BLaER1 (cell line): ENCODE data around the gene FXYD4.

ENCODE experiments used
- H3K27ac ChIP-seq: shearing (Covaris generic); formaldehyde crosslinking; 2 replicates; pipeline ENCODE4 v1.8.1; 2022
- H3K27me3 ChIP-seq: shearing (Covaris generic); formaldehyde crosslinking; 2 replicates; pipeline ENCODE4 v1.8.1; 2022
- H3K36me3 ChIP-seq: shearing (Covaris generic); formaldehyde crosslinking; 2 replicates; pipeline ENCODE4 v1.8.1; 2022
- H3K4me1 ChIP-seq: shearing (Covaris generic); formaldehyde crosslinking; 2 replicates; pipeline ENCODE4 v1.8.1; 2022
- H3K4me2 ChIP-seq: shearing (Covaris generic); formaldehyde crosslinking; 2 replicates; pipeline ENCODE4 v1.8.1; 2022
- H3K4me3 ChIP-seq: shearing (Covaris generic); formaldehyde crosslinking; 2 replicates; pipeline ENCODE4 v1.8.1; 2022
- H3K9ac ChIP-seq: shearing (Covaris generic); formaldehyde crosslinking; 2 replicates; pipeline ENCODE4 v1.8.1; 2022
- H3K9me3 ChIP-seq: shearing (Covaris generic); formaldehyde crosslinking; 2 replicates; pipeline ENCODE4 v1.8.1; 2022
- H4K20me1 ChIP-seq: shearing (Covaris generic); formaldehyde crosslinking; 2 replicates; pipeline ENCODE4 v1.8.1; 2022
- Cebpa-rat ChIP-seq: shearing (Covaris generic); IDR thresholded peaks from 2 replicates; pipeline ENCODE4 v1.8.1; 2022

The FXYD4 gene

DNA sequence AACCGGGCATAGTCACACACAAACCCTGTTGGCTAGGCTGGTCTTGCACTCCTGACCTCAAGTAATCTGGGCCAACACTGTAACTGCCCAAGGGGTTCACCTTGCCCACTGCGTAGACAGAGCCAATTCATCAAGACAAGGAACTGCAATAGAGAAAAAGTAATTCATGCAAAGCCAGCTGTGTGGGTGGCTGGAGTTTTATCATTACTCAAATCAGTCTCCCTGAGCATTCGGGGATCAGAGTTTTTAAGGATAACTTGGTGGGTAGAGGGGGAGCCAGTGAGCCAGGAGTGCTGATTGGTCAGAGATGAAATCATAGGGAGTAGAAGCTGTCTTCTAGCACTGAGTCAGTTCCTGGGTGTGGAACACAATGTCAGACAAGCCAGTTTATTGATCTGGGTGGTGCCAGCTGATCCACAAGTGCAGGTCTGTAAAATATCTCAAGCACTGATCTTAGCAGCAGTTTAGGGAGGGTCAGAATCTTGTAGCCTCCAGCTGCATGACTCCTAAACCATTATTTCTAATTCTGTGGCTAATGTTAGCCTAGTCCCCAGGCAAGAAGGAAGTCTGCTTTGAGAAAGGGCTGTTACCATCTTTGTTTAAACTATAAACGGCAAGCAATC, 15.6 kb upstream of the FXYD4 start:
- Histone ChIP-seq H3K36me3 (no peaks in the 10 kb centered on the region), H3K4me2 (no peak overlapping the region), H3K9ac (no peak overlapping the region), H3K27ac (no peak overlapping the region), H3K4me3 (no peak overlapping the region), H3K27me3 (no peaks in the 10 kb centered on the region; the same call in 1 of the 2 replicates), H3K4me1 (peaks cover 10% of the 10 kb centered on the region; the same call in 1 of the 2 replicates), H4K20me1 (no peaks in the 10 kb centered on the region), H3K9me3 (no peaks in the 10 kb centered on the region)
- no peak for TF ChIP-seq Cebpa-rat

DNA sequence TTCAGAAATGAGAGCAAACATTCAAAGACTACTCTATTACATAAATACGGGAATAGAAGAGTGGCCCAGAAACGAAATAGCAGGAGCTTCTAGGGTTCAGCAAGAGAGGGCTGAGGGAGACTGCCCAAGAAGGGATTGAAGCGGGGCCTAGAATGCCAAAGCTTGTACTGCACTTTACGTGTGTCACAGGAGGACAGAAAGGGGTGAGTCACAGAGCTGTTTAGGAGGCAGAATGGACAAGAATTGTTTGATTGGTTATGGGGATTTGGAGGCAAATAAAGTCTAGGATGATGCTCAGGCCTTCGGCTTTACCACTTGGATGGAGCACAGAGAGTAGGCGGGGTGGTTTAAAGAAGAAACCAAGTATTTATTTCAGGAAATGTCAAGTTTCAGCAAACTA, 11.3 kb upstream of the FXYD4 start:
- TF ChIP-seq Cebpa-rat, result no peak
- Histone ChIP-seq H3K4me1 (peaks cover 24% of the 10 kb centered on the region), H3K9me3 (peaks cover 7% of the 10 kb centered on the region; the same call in 1 of the 2 replicates), H3K9ac (no peak overlapping the region), H3K4me3 (no peak overlapping the region), H3K36me3 (no peaks in the 10 kb centered on the region), H3K4me2 (no peak overlapping the region), H4K20me1 (no peaks in the 10 kb centered on the region), H3K27me3 (no peaks in the 10 kb centered on the region), H3K27ac (no peak overlapping the region)

DNA sequence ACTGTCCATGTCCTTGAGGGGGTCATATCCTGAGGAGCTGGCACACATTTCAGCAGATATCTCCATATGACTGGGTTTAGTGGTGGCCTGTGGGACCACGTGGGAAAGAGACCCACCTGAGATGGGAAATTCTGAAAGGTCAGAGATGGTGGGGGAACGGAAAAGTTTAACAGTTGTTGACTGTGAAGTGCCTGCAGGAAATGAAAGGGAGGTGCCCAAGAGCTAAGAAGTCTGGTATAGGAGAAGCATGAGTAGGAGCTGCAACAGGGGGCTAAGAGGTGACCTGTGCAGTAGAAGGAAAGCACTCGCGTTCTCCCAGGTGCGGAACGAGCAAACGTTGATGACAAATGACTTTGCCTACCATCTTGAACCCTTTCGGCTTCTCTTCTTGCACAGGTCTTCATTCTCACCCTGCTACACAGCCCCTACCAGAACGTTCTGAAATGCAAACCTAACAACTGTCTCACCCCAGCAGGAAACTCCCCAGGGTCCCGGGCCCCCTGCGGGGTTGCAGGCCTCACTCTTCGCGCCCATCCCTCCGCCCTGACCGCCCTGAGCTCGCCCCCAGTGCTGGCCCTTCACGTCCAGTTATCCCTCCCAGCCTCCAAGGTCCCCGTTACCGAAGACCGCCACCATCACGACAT, 9.8 kb upstream of the FXYD4 start:
- Histone ChIP-seq H3K27me3 (no peaks in the 10 kb centered on the region), H3K4me3 (peak overlapping the region; percentile 70), H4K20me1 (no peaks in the 10 kb centered on the region), H3K4me1 (peaks cover 24% of the 10 kb centered on the region), H3K27ac (peak overlapping the region; percentile 83), H3K4me2 (peak overlapping the region; percentile 62), H3K36me3 (no peaks in the 10 kb centered on the region), H3K9me3 (peaks cover 7% of the 10 kb centered on the region; the same call in 1 of the 2 replicates), H3K9ac (peak overlapping the region; percentile 69)
- TF ChIP-seq Cebpa-rat, result no peak

DNA sequence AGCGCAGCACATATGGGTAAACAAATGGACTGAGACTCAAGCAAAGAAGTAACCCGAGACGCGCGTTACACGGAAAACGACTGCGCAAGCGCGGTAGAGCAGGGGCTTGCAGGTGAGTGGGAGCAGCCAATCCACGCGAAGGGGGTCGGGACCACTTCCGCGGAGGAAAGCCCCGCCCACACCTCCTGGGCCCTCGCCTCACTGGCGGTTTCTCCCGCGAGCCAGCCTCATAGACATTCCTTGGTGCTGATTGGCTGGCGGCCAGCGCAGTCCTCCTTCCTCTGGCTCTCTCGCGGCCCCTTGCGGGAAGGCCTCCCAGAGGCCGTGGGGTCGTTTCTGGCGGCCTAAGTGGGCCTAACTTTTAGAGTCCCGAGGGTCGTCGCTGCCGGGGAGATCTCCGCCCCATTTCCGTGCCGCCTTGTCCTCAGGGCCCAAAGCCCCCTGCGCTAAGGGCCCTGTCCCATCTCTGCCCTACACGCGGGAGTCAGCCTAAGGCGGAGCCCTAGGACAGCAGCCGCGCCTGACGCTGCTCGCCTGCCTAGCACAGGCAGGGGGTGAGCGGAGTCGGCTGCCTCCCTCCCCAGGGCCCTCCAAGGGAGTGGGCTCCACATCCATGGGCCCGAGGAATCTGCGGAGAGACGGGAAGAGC, 9.1 kb upstream of the FXYD4 start:
- peak overlapping the region; percentile 62 for H3K4me2 ChIP-seq
- peak overlapping the region; percentile 83 for H3K27ac ChIP-seq
- peak overlapping the region; percentile 70 for H3K4me3 ChIP-seq
- TF ChIP-seq Cebpa-rat, result no peak
- H3K27me3 ChIP-seq, result no peaks in the 10 kb centered on the region
- H3K36me3 ChIP-seq, result no peaks in the 10 kb centered on the region
- no peaks in the 10 kb centered on the region for H4K20me1 ChIP-seq
- peaks cover 24% of the 10 kb centered on the region for H3K4me1 ChIP-seq
- peaks cover 7% of the 10 kb centered on the region; the same call in 1 of the 2 replicates for H3K9me3 ChIP-seq
- peak overlapping the region; percentile 69 for H3K9ac ChIP-seq

DNA sequence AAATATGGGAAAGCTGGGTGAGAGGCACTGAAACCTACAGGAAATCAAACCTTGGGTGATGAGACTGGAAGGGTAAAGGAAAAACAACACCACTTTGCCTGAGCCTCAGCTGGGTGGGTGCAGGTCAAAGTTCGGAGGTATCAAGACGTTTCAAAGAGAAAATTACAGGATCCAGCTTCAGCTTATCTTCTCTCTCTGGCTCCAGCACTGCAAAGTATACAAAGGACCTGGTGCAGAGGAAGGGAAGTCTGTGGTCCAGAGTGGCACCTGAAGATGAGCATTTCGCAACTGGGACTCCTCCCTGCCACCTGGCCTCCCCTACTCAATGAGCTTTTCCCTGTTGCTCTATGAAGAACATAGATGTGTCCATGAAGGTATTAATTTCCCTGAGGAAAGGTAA, 6.4 kb upstream of the FXYD4 start:
- Histone ChIP-seq H3K4me1 (peaks cover 19% of the 10 kb centered on the region), H3K27ac (no peak overlapping the region), H3K4me2 (no peak overlapping the region), H3K27me3 (no peaks in the 10 kb centered on the region), H4K20me1 (no peaks in the 10 kb centered on the region), H3K9me3 (peaks cover 7% of the 10 kb centered on the region; the same call in 1 of the 2 replicates), H3K36me3 (no peaks in the 10 kb centered on the region), H3K9ac (no peak overlapping the region), H3K4me3 (no peak overlapping the region)
- no peak for TF ChIP-seq Cebpa-rat

DNA sequence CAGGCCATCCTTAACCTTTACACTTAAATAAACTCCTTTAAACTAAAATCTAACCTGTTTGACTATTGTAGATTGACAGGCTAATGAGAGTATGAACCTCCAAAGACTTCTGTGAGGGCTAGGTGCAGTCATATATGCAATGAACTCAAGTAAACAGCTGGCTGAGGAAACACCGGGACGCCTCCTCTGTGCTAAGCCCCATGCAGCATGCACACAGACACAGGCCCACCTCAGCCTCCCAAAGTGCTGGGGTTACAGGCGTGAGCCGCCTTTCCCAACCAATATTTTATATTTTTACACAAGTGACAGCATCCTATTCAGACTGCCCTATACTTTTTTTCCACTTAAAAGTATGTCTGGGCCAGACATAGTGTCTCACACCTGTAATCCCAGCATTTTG, 1.5 kb upstream of the FXYD4 start:
- Histone ChIP-seq H3K36me3 (no peaks in the 10 kb centered on the region), H3K4me3 (no peak overlapping the region), H3K27ac (no peak overlapping the region), H4K20me1 (no peaks in the 10 kb centered on the region), H3K4me2 (no peak overlapping the region), H3K9me3 (no peaks in the 10 kb centered on the region), H3K27me3 (no peaks in the 10 kb centered on the region), H3K4me1 (peaks cover 7% of the 10 kb centered on the region), H3K9ac (no peak overlapping the region)
- TF ChIP-seq Cebpa-rat, result no peak

DNA sequence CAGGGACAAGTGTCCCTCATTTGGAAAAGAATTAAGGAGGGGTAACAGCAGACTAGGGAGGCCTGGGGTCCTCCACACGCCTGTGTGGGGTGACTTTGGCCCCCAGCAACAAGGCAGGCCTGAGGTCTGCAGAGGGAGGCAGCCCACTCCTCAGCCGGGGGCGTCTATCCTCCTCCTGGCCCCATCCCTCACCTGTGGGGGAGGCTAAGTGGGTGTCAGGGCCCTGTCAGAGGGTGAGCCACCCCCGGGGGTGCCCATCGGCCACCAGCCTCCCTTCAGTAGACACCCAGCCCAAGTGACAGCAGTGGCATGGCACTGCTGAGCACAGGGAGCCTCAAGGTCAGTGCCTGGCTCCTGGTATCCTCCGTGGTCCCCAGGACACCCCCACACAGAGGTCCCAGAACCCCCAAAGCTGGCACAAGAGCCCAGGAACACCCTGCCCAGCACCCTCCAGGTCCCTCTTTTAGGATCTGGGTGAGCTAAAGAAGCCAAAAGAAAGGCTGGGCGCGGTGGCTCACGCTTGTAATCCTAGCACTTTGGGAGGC, 693 bp upstream of the FXYD4 start:
- Histone ChIP-seq H3K4me1 (peaks cover 7% of the 10 kb centered on the region), H3K27me3 (no peaks in the 10 kb centered on the region), H3K4me3 (no peak overlapping the region), H3K36me3 (no peaks in the 10 kb centered on the region), H3K9me3 (no peaks in the 10 kb centered on the region), H3K27ac (no peak overlapping the region), H3K9ac (no peak overlapping the region), H3K4me2 (no peak overlapping the region), H4K20me1 (no peaks in the 10 kb centered on the region)
- no peak for TF ChIP-seq Cebpa-rat

DNA sequence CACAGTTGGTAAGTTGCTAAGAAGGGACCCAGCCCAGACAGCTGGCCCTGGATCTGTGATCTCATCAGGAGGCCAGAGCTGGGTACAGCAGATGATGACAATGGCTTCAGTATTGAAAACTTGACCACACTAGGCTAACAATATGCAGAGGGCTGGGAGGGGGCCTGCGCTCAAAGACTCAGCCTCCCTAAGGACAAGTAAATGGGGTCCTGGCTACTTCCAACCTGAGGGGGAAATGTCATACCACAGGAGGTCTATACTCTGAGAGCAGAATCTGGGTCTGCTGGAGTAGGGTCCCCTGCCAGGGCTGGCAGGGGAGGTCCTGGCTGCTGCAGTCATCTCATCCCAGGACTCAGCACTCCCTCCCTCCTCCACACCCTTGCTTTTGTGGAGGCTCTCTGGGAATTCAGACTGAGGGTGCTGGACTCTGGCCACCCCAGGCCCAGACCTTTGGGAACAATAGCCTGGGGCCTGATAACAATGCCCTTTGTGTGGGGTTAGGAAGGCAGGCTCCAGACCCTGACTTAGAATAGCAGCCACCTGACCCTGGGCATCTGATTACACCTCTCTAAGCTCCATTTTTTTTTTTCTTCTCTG, 1.4 kb downstream of the FXYD4 start:
- H3K9me3 ChIP-seq, result no peaks in the 10 kb centered on the region
- H4K20me1 ChIP-seq, result no peaks in the 10 kb centered on the region
- no peaks in the 10 kb centered on the region for H3K36me3 ChIP-seq
- no peak overlapping the region for H3K9ac ChIP-seq
- TF ChIP-seq Cebpa-rat, result no peak
- H3K4me3 ChIP-seq, result no peak overlapping the region
- no peak overlapping the region for H3K4me2 ChIP-seq
- H3K4me1 ChIP-seq, result peaks cover 7% of the 10 kb centered on the region
- no peaks in the 10 kb centered on the region for H3K27me3 ChIP-seq
- H3K27ac ChIP-seq, result no peak overlapping the region

DNA sequence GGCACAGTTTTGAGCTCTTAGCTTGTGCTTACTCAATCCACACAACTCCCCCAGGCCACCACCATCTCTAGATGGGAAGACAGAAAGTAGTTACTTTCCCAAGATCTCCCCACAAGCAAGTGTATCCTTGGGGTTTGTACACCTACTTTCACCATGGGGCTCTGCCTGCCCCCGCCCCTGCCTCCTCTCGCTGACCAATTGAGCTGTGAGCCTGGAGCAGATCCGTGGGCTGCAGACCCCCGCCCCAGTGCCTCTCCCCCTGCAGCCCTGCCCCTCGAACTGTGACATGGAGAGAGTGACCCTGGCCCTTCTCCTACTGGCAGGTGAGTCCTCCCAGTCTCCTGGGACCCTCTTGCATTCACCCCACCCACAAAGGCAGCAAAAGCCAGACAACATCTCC, 2.0 kb downstream of the FXYD4 start:
- Histone ChIP-seq H3K9me3 (no peaks in the 10 kb centered on the region), H3K4me1 (peaks cover 7% of the 10 kb centered on the region), H4K20me1 (no peaks in the 10 kb centered on the region), H3K27ac (no peak overlapping the region), H3K36me3 (no peaks in the 10 kb centered on the region), H3K27me3 (no peaks in the 10 kb centered on the region), H3K4me3 (no peak overlapping the region), H3K4me2 (no peak overlapping the region), H3K9ac (no peak overlapping the region)
- TF ChIP-seq Cebpa-rat, result no peak

DNA sequence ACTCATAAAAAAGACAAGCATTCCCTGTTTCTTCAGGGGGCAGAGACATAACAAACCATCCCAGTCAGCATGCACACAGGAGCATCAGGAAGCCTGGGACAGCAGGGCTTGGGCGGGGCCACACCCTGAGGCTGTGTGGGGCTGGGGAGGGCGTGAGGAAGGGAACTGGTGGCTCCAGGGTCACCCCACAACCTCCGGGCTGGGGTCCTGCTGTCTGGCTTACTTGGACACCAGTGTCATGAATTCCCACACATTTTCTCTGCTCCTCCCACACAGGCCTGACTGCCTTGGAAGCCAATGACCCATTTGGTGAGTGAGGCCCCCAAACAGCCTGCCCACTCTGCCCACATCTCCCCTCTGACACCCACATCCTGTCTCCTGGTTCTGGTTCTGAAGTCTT, 2.8 kb downstream of the FXYD4 start:
- H3K9ac ChIP-seq, result no peak overlapping the region
- H3K4me2 ChIP-seq, result no peak overlapping the region
- no peak overlapping the region for H3K27ac ChIP-seq
- H3K36me3 ChIP-seq, result no peaks in the 10 kb centered on the region
- TF ChIP-seq Cebpa-rat, result no peak
- H3K4me1 ChIP-seq, result peaks cover 7% of the 10 kb centered on the region
- H3K27me3 ChIP-seq, result no peaks in the 10 kb centered on the region
- no peaks in the 10 kb centered on the region for H3K9me3 ChIP-seq
- H3K4me3 ChIP-seq, result no peak overlapping the region
- no peaks in the 10 kb centered on the region for H4K20me1 ChIP-seq
